ENCODE measurements around the gene GPR21.

Gene GPR21

DNA sequence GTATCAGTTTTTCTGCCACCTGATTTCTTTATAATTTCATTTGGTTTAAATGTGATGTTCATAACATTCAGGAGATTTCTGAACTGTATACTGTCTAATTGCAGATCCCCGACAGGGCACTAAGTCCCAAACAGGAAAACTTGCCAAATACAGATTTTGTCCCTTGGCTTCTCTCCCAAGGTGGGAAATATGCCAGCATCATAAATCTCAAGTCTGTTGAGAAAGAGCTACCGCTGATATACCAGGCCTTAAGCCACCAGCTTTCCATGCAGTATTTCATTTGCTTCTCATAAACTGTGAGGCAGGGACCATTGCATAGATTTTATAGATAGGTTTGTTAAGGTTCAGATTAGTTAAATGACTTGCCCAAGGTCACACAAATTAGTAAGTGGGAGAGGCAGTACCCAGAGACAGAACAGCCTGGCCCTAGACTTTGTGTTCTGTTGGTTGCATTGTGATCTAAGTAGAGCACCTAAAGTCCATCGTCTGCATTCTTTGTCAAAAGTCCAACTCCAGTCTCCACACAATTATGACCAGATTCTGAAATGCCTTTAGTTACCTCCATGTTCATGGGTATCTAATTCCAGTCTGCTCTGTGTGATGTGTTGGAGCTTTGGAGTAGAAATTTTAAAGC, 16.2 kb downstream of the GPR21 start:
- no peak overlapping the region for H3K4me3 ChIP-seq (ENCODE audit: low read depth, low read length)
- TF ChIP-seq, protein P1, sequence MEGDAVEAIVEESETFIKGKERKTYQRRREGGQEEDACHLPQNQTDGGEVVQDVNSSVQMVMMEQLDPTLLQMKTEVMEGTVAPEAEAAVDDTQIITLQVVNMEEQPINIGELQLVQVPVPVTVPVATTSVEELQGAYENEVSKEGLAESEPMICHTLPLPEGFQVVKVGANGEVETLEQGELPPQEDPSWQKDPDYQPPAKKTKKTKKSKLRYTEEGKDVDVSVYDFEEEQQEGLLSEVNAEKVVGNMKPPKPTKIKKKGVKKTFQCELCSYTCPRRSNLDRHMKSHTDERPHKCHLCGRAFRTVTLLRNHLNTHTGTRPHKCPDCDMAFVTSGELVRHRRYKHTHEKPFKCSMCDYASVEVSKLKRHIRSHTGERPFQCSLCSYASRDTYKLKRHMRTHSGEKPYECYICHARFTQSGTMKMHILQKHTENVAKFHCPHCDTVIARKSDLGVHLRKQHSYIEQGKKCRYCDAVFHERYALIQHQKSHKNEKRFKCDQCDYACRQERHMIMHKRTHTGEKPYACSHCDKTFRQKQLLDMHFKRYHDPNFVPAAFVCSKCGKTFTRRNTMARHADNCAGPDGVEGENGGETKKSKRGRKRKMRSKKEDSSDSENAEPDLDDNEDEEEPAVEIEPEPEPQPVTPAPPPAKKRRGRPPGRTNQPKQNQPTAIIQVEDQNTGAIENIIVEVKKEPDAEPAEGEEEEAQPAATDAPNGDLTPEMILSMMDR (IDR thresholded peaks at IDR 0.05; ENCODE audit: low read depth, low read length, missing control alignments), result no peak
- no peak for DNase-seq (ENCODE audit: low read depth)

DNA sequence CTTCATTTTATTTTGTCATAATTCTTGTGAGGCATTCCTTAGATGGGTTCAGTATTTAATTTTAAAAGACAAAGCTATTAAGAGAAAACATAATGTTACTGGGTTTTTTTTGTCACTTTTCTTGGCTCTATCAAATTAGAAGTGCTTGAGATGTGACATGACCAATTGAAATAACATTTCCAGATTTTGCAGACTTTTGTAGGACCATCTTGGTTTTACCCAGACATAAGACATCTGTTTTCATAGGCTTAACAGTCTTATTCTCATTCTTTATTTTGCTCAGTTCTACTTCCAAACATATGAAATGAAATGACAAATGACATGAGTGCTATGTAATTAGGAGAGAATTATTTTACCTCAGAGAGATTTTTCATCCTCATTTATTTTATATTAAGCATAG, 19.6 kb downstream of the GPR21 start:
- no peak overlapping the region for H3K4me3 ChIP-seq (ENCODE audit: low read depth, low read length)
- TF ChIP-seq, protein P1 (IDR thresholded peaks at IDR 0.05; ENCODE audit: low read depth, low read length, missing control alignments), result no peak

DNA sequence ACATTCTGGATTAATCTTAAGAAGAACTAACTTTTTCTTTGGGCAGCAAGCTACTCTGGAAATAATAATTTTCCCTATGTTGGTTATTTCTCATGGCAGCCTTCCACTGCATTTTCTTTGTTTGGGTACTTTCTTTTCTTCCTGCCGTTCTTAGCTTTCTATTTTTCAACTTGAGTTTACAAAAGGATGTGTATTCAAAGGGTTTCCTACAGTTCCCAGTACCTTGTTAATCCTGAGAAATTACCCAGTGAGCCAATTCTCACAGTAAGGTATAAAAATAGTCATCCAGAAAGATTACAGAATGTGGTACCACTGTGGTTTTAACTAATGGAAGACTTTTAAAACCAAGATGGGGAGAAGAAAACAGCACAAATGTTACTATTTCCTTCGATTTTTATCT, 20.2 kb downstream of the GPR21 start:
- TF ChIP-seq, protein P1 (IDR thresholded peaks at IDR 0.05; ENCODE audit: low read depth, low read length, missing control alignments), result no peak
- H3K4me3 ChIP-seq (ENCODE audit: low read depth, low read length), result no peak overlapping the region
- DNase-seq (ENCODE audit: low read depth), result no peak

More for the DNA sequence above, 19.6 kb downstream of the GPR21 start:
- DNase-seq (ENCODE audit: low read depth), result no peak

DNA sequence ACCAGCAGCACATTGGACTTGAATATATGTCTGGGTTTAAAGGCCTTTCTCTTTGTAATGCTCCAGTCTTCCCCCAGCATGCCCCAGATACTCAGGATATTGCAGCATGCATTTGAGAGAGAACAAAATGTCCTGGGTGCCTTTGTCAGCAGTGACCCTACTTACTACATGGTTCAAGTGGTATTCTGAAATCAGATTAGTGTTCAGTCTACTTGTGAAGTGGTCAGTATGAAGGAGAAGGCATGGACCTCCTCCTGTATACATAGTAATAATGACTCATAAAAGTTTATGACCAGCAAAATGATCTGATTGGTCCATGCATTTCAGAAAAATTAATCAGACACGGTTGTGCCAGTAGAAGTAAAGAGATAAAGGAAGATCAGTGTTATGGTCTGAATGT, 25.4 kb downstream of the GPR21 start:
- TF ChIP-seq, protein P1 (IDR thresholded peaks at IDR 0.05; ENCODE audit: low read depth, low read length, missing control alignments), result no peak
- H3K4me3 ChIP-seq (ENCODE audit: low read depth, low read length), result no peak overlapping the region
- no peak for DNase-seq (ENCODE audit: low read depth)

DNA sequence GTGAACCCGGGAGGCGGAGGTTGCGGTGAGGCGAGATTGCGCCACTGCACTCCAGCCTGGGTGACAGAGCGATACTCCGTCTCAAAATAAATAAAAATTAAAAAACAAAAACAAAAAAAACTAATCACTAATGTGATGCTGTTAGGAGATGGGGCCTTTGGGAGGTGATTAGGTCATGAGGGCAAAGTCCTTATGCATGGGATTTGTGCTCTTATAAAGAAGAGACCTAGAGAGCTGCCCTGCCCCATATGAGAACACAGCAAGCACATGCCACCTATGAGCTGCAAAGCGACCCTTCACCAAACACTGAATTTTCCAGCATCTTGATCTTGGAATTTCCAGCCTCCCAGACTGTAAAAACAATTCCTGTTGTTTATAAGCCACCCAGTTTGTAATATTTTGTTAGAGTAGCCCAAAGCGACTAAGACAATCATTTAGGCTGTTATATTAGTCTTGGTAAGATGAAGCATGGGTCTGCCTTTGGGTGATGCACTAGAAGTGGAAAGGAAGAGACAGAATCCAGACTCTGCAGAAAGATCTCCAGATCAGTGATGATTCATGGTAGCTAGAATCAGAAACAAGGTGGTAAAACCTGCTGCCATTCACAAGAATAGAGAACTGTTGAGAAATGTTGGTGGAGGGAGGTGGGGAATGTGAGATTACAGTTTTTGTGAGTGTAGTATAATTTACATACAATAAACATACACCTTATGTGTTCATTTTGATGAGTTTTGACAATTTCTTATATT, 26.2 kb downstream of the GPR21 start:
- TF ChIP-seq, protein P1 (IDR thresholded peaks at IDR 0.05; ENCODE audit: low read depth, low read length, missing control alignments), result no peak
- no peak overlapping the region for H3K4me3 ChIP-seq (ENCODE audit: low read depth, low read length)
- no peak for DNase-seq (ENCODE audit: low read depth)

DNA sequence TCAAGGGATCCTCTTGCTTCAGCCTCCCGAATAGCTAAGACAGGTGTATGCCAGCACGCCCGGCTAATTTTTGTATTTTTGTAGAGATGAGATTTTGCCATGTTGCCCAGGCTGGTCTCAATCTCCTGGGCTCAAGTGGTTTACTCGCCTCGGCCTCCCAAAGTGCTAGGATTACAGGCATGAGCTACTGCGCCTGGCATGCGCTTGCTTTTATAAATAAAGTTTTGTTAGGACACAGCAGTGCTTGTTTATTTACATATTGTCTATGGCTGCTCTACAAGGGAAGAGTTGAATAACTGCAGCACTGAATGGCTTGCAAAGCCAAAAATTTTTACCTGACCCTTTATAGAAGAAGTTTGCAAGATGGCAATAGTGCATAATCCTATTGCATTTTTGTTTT, 27.7 kb downstream of the GPR21 start:
- no peak for DNase-seq (ENCODE audit: low read depth)
- H3K4me3 ChIP-seq (ENCODE audit: low read depth, low read length), result no peak overlapping the region
- TF ChIP-seq, protein P1 (IDR thresholded peaks at IDR 0.05; ENCODE audit: low read depth, low read length, missing control alignments), result no peak

All from GM12864 (cell line).